ENCODE measurements around the gene PPHLN1.
"Not testable (repeated sequence)": the region's sequence is repeated elsewhere in the genome, so short reads cannot be mapped to it uniquely, and the experiment has no call there.

Gene PPHLN1

GRCh38 chr12:42372154-42372791 is 46.3 kb downstream of the PPHLN1 start:
- no peak for DNase-seq (ENCODE audit: low read depth in 2 of 2)

DNA sequence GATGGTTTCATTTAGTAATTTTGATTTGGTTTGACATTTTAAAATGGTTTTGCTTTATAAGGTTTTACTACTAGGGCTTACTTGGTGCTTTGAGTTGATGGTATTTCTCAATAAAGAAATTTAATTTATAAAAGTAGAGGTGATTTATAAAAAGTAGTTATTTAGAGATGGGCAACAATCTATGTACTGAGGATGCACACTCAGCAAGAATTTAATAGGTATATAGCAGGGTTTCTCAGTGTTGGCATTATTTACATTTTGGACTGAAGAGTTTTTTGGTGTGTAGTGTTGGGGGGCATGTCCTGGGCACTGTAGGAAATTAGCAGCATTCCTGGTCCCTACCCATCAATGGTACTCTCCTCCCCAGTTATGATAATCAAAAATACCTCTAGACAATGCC is 47.7 kb downstream of the PPHLN1 start:
- no peak for DNase-seq (ENCODE audit: low read depth in 2 of 2)

DNA sequence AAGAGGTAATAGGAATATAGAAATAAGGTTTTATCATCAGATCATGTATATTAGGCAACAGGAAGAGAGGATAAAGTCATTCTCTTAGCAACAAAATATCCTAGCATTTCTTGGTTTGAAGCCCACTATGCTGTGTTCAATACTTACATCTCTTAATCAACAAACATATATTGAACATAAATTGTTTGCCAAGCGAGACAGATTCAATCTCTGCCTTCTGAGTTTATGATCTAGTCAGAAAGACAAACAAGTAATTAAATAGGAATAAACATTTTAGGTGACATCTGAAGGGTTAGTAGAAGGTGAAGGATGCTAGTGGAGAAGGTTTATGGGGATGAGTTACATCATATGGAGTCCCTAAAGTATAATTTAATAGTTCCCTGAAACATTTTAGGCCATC is 54.8 kb downstream of the PPHLN1 start:
- no peak for DNase-seq (ENCODE audit: low read depth in 2 of 2)

DNA sequence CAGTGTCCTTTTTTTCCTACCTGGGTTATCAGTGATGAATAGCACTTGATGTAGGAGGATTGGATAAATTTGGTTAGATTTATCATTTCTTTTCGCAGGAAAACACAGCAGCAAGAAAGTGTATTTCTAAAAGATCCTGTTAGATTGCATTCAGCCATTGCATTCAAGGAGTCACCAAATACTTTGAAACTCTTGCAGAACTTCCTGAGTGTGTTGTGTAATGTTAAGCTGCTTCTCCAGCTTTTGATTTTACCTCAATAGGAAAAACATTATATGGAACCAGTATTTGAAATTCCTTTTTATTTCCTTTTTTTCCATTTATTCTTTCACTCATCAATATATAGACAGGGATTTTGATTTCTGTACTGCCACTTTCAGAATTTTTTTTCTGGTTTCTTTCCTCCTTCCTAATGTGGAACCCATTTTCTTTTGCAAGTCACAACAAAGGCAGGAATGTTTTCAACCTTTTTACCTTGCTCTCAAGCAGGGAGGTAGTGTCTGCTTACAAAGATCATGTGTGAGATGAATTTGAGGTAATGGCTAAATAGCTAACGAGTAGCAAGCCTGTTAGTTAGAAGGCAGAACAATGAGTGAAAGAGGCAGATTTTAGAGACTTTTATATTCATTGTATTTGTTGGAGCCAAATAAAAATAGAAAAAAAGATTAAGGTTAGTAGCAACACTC is 56.2 kb downstream of the PPHLN1 start:
- DNase-seq (ENCODE audit: low read depth in 2 of 2): no peak

GRCh38 chr12:42385326-42385841 is 59.4 kb downstream of the PPHLN1 start:
- no peak for DNase-seq (ENCODE audit: low read depth in 2 of 2)

DNA sequence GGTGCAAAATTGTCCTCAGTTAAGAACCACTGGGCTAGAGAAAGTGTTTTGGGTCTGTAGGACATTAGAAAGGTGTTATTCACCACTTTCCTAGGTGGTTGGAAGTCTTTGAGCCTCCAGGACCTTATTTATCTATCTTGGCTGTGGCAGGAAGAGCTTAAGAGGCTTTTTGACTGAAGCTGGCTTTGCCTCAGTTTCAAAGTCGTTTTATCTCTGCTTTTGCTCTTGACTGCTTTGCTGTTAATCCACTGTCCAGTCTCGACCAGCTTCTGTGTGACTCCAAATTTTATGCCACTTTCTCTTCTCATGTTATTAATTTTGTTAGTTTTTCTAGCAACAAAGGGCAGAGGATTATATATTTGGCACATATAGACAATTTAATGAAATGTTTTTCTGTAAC is 60.3 kb downstream of the PPHLN1 start:
- no peak for DNase-seq (ENCODE audit: low read depth in 2 of 2)

DNA sequence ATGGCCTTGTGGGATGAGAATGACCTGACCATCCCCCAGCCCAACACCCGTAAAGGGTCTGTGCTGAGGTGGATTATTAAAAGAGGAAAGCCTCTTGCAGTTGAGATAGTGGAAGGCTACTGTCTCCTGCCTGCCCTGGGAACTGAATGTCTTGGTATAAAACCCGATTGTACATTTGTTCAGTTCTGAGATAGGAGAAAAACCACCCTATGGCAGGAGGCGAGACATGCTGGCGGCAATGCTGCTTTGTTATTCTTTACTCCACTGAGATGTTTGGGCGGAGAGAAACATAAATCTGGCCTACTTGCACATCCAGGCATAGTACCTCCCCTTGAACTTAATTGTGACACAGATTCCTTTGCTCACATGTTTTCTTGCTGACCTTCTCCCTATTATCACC is 62.1 kb downstream of the PPHLN1 start:
- DNase-seq (ENCODE audit: low read depth in 2 of 2): not testable (repeated sequence)

DNA sequence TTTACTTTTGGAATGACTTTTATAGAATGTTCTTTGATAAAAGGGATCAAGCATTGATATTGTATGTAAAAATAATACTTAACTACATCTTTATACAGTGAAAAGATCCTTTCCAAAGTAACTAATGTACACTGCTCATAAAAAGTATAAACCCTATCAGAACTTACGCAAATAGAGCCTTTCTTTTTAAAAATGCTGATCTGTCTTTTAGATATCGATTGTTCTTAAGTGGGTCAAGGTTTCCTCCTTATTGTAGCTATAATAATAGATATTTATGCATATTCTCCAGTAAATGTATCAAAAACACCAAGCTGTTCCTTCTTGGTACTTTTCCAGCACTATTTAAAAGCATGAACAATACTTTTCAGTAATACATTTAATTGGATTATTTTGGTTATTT is 68.5 kb downstream of the PPHLN1 start:
- DNase-seq (ENCODE audit: low read depth in 2 of 2): no peak

GRCh38 chr12:42396473-42397259 is 70.7 kb downstream of the PPHLN1 start:
- no peak for DNase-seq (ENCODE audit: low read depth in 2 of 2)

- no peak for DNase-seq (ENCODE audit: low read depth in 2 of 2)
Observed at GRCh38 chr12:42402821-42403411, 76.9 kb downstream of the PPHLN1 start.

- DNase-seq (ENCODE audit: low read depth in 2 of 2): no peak
Observed at GRCh38 chr12:42407306-42407705, 81.3 kb downstream of the PPHLN1 start.

DNA sequence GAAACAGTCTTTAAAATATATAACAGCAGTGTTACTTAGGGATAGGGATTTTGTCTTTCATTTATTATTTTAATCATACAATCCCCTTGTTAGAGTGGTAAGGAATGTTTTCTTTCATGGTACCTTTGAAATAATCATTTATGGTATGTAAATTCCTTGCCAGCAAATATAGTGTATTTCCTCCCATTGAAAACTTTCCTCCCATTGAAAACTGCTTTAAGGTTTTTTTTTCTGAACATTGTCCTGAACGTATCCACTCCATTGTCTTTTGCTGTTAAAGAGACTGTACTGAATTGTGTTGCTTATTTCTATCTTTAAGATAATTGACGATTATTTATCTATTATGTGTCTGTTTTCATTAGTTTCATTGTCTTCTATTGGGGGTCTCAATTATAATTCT is 83.5 kb downstream of the PPHLN1 start:
- no peak for DNase-seq (ENCODE audit: low read depth in 2 of 2)

- DNase-seq (ENCODE audit: low read depth in 2 of 2): no peak
Observed at GRCh38 chr12:42410340-42410739, 84.4 kb downstream of the PPHLN1 start.

- DNase-seq (ENCODE audit: low read depth in 2 of 2): no peak
Observed at GRCh38 chr12:42420395-42420794, 94.4 kb downstream of the PPHLN1 start.

DNA sequence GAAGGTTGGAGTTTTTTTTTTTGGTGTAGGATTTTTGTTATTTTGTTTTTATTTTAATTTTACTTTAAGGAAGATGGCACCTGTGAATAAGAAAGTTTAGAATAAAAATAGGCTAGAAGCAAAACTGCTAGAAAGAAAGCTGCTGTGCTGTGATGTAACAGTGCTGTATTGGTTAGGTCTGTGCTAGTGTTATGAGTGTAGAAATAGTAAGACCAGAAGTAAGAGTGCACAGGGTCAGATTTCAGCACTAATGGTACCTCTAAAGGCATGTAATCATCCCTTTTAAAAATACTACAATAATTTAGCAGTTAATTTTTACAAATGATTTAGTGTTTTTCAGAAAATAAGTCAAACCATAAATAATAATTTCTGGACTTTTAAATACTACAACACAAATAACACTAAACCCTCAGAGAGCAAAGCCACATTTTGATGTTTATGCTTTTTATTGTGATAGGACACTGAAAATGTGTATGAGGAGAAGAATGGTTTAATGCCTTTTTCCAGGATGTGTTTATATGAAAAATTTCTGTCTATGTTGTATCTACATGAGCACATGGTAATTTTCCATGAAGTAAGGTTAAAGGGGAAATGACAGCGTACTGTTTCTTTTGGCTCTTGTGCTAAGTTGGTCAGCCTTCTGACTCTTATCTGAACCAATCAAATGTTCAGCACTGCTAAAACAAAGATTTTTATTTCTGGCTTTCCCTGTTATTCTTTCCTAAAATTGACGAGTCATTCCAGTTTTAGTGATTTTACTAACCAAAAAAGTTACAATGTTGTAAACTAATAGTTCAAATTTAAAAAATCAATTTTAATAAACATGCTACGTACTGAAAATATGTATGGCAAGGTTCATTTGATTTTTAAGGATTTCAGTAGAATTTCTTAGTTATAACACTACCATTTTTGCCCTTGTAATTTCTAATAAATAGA is 96.1 kb downstream of the PPHLN1 start:
- no peak for DNase-seq (ENCODE audit: low read depth in 2 of 2)

DNA sequence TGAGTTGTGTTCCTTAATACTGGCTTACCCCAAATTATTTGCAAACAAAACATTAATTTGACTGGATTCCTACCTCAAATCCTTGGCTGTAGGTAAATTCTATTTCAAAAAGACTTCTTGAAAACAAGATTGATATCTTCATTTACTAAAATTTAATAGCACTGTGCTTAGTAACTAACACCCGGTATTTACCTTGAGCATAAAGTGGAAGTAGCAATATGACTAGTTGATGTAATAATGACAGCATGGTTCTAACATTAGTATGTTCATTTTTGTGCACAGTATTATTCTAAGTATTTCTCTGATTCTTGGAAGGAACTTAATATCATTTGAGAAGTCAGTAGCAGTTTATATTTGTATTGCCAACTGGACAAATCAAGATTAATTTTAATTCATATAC is 96.8 kb downstream of the PPHLN1 start:
- DNase-seq (ENCODE audit: low read depth in 2 of 2): no peak

DNA sequence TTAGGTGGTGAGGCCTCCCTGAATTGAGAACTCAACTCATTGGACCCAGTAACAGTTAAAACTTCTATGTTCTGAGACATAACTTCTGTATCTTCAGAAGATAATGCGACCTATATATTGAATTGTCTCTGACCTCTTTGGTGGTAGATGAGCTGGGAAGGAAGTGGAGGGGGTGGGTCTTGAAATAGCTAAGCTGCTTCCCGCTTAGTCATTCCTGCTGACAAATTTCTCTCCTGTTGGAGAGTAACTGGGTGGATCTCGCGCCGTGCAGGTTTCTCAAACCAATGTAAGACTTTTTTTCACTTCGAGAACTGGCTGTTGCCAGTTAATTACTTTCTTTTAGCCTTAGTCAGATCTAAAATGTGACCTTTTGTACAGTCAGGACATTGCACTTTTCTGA is 100.8 kb downstream of the PPHLN1 start:
- no peak for DNase-seq (ENCODE audit: low read depth in 2 of 2)

DNA sequence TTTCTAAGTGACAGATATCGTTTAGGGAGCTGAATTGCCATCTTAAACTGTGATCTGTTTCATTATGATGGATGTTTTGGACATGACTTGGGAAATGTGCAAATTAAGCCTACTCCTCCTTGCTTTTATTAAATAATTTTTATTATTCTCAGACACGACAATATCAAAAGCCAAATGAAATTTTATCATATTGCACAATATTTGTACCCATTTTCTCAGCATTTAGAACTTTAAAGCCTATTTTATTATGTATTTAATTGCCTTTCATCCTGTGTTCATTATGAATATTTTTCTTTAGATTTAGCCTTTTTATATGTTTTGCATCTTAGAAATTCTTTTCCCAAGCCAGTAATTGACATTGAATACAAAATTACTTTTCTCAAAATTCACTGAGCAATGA is 102.9 kb downstream of the PPHLN1 start:
- DNase-seq (ENCODE audit: low read depth in 2 of 2): no peak

DNA sequence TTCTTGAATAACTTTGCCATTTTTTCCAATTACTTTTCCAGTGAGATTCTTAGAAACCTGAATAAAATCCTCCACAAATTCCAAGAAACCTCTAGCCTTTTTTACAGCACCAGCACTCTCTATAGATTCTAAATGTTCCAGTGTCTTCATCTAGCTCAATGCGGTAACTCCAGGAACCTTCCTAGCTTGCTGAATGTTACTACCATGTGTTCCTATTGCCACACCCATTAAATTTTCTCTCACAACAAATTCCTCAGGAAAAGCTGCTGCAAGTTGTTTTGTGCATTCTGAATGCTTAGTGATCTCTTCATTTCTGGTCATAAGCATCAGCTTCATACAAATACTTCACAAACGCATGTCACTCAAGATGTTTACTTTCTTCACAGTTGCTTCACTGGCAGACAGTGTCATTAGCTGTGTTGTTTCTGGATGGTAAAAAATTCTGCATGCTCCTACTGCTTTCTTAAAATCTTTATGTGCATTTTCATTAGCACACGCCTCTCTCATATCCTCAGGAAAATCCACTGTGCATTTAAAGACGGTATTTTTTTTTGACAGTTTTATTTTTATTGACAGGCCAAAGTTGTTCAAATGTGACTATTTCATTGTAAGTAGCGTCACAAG is 106.7 kb downstream of the PPHLN1 start:
- no peak for DNase-seq (ENCODE audit: low read depth in 2 of 2)

- DNase-seq (ENCODE audit: low read depth in 2 of 2): no peak
Observed at GRCh38 chr12:42440608-42441007, 114.6 kb downstream of the PPHLN1 start.

- no peak for DNase-seq (ENCODE audit: low read depth in 2 of 2)
Observed at GRCh38 chr12:42442311-42442759, 116.4 kb downstream of the PPHLN1 start.

Data from stimulated activated CD4-positive, alpha-beta T cell treated with anti-CD3 and anti-CD28 coated beads, Interleukin-12 subunit alpha, Interleukin-12 subunit beta, amount 100 ng/mL, for 24 hours (primary cell).